GM23338 (cell line): ENCODE measurements around the gene PARD3.

Source experiments
- CREB1 ChIP-seq: fragments of 250-450 bp; sonication (Bioruptor Pico); IDR thresholded peaks from 2 replicates; pipeline ENCODE4 v1.5.0; 2020; ENCODE audit warnings: low read depth, mild to moderate bottlenecking, moderate library complexity
- EZH2 ChIP-seq: fragments of 200-600 bp; sonication (generic); IDR thresholded peaks from one replicate; pipeline ENCODE4 v1.8.0; 2017; ENCODE audit warnings: antibody characterized with exemption, mild to moderate bottlenecking, low read depth; ENCODE audit not compliant: unreplicated experiment
- EZH2phosphoT487 ChIP-seq: fragments of 200-600 bp; sonication (generic); IDR thresholded peaks from one replicate; pipeline ENCODE4 v1.8.1; 2018; ENCODE audit warnings: antibody characterized with exemption; ENCODE audit not compliant: unreplicated experiment
- NANOG ChIP-seq: IDR thresholded peaks from 2 replicates; pipeline ENCODE4 v1.6.1; 2016; ENCODE audit warnings: antibody characterized with exemption, borderline replicate concordance
- STAT1 ChIP-seq: IDR thresholded peaks from one replicate; pipeline ENCODE4 v1.6.1; 2016; ENCODE audit warnings: antibody characterized with exemption; ENCODE audit not compliant: unreplicated experiment
- ZNF331 ChIP-seq: fragments of 250-450 bp; sonication (Bioruptor Pico); IDR thresholded peaks from 2 replicates; pipeline ENCODE4 v1.5.0; 2020; ENCODE audit warnings: low read depth, mild to moderate bottlenecking, moderate library complexity
- TF ChIP-seq, protein P1 (sequence below): IDR thresholded peaks from one replicate; pipeline ENCODE4 v1.6.1; 2018; ENCODE audit warnings: antibody characterized with exemption; ENCODE audit not compliant: unreplicated experiment
- TF ChIP-seq, protein P2 (sequence below), 2 experiments: fragments of 200-600 bp in 1 of 2; sonication (generic) in 1 of 2; conservative IDR thresholded peaks; 2 replicates each; pipeline versions ENCODE4 v1.5.1 to v1.6.1; 2016 to 2017; ENCODE audit warnings: antibody characterized with exemption in 2 of 2, low read depth in 2 of 2, mild to moderate bottlenecking in 2 of 2, moderate library complexity in 1 of 2

DNA sequence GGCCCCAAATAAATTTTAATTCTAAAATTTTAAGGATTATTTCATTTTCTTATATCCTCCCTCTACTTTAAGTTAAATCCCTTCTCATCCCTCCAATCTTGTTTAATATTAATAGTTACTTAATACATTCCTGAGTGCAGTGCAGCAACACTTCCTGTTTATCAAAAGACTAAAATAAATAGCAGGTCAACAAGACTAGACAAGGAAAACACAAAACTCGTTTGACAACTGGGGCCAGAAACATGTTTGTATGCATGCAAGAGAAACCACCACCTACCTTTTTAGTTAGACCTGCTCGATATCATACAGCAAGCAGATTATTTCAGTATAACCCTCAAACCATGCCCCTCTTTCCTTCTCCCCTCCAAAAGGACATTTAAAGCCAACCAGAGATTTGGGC, 95.8 kb downstream of the PARD3 start:
- TF ChIP-seq EZH2phosphoT487 (no peak), STAT1 (no peak), CREB1 (CRISPR knock-in tag) (no peak), EZH2 (no peak), NANOG (no peak), ZNF331 (CRISPR knock-in tag) (no peak)
- TF ChIP-seq, protein P1, sequence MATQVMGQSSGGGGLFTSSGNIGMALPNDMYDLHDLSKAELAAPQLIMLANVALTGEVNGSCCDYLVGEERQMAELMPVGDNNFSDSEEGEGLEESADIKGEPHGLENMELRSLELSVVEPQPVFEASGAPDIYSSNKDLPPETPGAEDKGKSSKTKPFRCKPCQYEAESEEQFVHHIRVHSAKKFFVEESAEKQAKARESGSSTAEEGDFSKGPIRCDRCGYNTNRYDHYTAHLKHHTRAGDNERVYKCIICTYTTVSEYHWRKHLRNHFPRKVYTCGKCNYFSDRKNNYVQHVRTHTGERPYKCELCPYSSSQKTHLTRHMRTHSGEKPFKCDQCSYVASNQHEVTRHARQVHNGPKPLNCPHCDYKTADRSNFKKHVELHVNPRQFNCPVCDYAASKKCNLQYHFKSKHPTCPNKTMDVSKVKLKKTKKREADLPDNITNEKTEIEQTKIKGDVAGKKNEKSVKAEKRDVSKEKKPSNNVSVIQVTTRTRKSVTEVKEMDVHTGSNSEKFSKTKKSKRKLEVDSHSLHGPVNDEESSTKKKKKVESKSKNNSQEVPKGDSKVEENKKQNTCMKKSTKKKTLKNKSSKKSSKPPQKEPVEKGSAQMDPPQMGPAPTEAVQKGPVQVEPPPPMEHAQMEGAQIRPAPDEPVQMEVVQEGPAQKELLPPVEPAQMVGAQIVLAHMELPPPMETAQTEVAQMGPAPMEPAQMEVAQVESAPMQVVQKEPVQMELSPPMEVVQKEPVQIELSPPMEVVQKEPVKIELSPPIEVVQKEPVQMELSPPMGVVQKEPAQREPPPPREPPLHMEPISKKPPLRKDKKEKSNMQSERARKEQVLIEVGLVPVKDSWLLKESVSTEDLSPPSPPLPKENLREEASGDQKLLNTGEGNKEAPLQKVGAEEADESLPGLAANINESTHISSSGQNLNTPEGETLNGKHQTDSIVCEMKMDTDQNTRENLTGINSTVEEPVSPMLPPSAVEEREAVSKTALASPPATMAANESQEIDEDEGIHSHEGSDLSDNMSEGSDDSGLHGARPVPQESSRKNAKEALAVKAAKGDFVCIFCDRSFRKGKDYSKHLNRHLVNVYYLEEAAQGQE, result no peak
- TF ChIP-seq, protein P2, sequence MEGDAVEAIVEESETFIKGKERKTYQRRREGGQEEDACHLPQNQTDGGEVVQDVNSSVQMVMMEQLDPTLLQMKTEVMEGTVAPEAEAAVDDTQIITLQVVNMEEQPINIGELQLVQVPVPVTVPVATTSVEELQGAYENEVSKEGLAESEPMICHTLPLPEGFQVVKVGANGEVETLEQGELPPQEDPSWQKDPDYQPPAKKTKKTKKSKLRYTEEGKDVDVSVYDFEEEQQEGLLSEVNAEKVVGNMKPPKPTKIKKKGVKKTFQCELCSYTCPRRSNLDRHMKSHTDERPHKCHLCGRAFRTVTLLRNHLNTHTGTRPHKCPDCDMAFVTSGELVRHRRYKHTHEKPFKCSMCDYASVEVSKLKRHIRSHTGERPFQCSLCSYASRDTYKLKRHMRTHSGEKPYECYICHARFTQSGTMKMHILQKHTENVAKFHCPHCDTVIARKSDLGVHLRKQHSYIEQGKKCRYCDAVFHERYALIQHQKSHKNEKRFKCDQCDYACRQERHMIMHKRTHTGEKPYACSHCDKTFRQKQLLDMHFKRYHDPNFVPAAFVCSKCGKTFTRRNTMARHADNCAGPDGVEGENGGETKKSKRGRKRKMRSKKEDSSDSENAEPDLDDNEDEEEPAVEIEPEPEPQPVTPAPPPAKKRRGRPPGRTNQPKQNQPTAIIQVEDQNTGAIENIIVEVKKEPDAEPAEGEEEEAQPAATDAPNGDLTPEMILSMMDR (conservative IDR thresholded peaks at IDR 0.05; ENCODE audit: low read depth in 2 of 2), result no peak
